Nephron progenitor cell (in vitro differentiated cells): ENCODE data around the gene APBA1.

Experiments
- DNase-seq: peaks from one replicate; pipeline ENCODE4 v3.0.0; 2021
- H3K27ac Mint-ChIP-seq: 2 replicates; pipeline ENCODE4 v1.8.0; 2021; ENCODE audit warnings: mild to moderate bottlenecking, moderate library complexity, mixed read lengths
- H3K27me3 Mint-ChIP-seq: 2 replicates; pipeline ENCODE4 v1.8.0; 2021; ENCODE audit warnings: mild to moderate bottlenecking, low read depth, mixed read lengths; ENCODE audit not compliant: poor library complexity
- H3K36me3 Mint-ChIP-seq: 2 replicates; pipeline ENCODE4 v1.8.0; 2021; ENCODE audit warnings: low read depth, mixed read lengths
- H3K4me1 Mint-ChIP-seq: 2 replicates; pipeline ENCODE4 v1.8.0; 2021; ENCODE audit warnings: mixed read lengths
- H3K4me3 Mint-ChIP-seq: 2 replicates; pipeline ENCODE4 v1.8.0; 2021; ENCODE audit warnings: mild to moderate bottlenecking, moderate library complexity, mixed read lengths
- H3K9me3 Mint-ChIP-seq: 2 replicates; pipeline ENCODE4 v1.8.0; 2021; ENCODE audit warnings: mild to moderate bottlenecking, moderate library complexity, mixed read lengths
- TF ChIP-seq, protein P1 (sequence below): fragments of 200-600 bp; sonication (generic); IDR thresholded peaks from 2 replicates; pipeline ENCODE4 v1.5.0; 2021; ENCODE audit warnings: antibody characterized with exemption

Gene APBA1

DNA sequence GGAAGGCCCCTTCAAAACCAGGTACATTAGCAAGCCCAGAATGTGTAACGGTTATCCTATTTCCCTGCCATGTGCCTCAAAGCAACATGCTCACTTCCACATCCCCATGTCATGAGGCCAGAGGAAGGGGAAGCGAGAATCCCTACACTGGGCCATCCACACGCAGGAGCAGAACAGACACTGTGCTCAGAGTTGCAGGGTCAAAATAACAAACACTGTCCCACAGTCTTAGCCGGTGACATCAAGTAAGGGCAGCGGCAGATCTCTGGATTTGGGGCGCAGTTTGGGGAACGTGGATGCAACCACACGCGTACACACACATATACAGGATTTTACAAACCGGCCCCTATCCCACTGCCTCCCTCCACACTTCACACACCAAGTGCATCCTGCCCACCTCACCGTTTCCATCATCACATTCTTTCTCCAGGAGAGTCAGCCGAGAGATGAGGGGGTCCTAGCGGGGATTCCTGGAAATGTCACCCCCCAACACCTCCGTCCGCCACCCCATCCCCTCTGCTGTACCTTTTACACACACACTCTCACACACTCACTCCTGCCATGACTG, 776 bp downstream of the APBA1 start:
- no peak for DNase-seq
- Mint-ChIP-seq H3K4me1 (peaks cover 23% of the 10 kb centered on the region), H3K9me3 (no peaks in the 10 kb centered on the region), H3K36me3 (no peaks in the 10 kb centered on the region), H3K27me3 (no peaks in the 10 kb centered on the region), H3K4me3 (peak overlapping the region; percentile 79), H3K27ac (no peak overlapping the region)
- TF ChIP-seq, protein P1, sequence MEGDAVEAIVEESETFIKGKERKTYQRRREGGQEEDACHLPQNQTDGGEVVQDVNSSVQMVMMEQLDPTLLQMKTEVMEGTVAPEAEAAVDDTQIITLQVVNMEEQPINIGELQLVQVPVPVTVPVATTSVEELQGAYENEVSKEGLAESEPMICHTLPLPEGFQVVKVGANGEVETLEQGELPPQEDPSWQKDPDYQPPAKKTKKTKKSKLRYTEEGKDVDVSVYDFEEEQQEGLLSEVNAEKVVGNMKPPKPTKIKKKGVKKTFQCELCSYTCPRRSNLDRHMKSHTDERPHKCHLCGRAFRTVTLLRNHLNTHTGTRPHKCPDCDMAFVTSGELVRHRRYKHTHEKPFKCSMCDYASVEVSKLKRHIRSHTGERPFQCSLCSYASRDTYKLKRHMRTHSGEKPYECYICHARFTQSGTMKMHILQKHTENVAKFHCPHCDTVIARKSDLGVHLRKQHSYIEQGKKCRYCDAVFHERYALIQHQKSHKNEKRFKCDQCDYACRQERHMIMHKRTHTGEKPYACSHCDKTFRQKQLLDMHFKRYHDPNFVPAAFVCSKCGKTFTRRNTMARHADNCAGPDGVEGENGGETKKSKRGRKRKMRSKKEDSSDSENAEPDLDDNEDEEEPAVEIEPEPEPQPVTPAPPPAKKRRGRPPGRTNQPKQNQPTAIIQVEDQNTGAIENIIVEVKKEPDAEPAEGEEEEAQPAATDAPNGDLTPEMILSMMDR: no peak

DNA sequence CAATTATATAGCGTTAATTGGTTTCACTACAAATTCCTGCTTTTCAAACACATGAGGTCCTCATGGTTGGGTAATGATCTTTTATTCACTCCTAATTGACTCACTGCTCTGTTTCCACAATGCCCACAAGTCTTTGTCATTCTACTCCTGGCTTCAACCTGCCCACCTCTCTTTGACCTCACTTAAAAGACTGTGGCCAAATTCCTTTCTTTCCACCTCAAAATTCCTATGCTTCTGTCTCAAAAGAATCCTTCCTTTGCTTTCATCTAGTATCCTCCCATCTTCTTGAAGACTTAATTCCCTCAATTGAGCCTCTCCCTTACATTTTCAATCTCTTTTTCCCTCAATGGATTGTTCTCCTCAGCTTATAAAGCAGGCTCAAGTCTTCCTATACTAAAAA, 4.9 kb downstream of the APBA1 start:
- H3K27me3 Mint-ChIP-seq: peaks cover 5% of the 10 kb centered on the region
- no peak overlapping the region for H3K4me3 Mint-ChIP-seq
- H3K36me3 Mint-ChIP-seq: no peaks in the 10 kb centered on the region
- no peak overlapping the region for H3K27ac Mint-ChIP-seq
- DNase-seq: no peak
- no peaks in the 10 kb centered on the region for H3K9me3 Mint-ChIP-seq
- peaks cover 9% of the 10 kb centered on the region for H3K4me1 Mint-ChIP-seq
- TF ChIP-seq, protein P1: no peak

DNA sequence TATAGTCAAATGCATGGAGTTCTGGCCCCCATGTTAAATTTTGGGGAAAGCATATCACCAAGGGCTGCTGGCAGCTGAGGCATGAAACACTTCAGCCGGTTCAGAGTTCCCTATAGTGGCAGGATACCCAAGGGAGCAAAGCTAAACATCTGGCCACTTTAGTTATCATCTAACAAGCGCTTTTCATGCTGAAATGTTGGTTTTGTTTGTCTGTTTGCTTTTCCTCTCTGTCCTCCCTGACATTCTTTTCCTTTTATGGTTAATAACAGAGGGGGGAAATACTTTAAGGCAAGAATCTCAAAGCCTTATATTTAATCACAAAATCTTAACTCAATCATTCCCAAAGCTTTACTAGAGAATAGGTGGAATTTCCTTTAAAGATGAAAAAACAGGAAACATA, 11.9 kb downstream of the APBA1 start:
- no peak overlapping the region for H3K27ac Mint-ChIP-seq
- H3K9me3 Mint-ChIP-seq: no peaks in the 10 kb centered on the region
- TF ChIP-seq, protein P1: no peak
- no peak overlapping the region for H3K4me3 Mint-ChIP-seq
- no peak for DNase-seq
- H3K4me1 Mint-ChIP-seq: no peaks in the 10 kb centered on the region
- H3K27me3 Mint-ChIP-seq: peaks cover 8% of the 10 kb centered on the region
- no peaks in the 10 kb centered on the region for H3K36me3 Mint-ChIP-seq

DNA sequence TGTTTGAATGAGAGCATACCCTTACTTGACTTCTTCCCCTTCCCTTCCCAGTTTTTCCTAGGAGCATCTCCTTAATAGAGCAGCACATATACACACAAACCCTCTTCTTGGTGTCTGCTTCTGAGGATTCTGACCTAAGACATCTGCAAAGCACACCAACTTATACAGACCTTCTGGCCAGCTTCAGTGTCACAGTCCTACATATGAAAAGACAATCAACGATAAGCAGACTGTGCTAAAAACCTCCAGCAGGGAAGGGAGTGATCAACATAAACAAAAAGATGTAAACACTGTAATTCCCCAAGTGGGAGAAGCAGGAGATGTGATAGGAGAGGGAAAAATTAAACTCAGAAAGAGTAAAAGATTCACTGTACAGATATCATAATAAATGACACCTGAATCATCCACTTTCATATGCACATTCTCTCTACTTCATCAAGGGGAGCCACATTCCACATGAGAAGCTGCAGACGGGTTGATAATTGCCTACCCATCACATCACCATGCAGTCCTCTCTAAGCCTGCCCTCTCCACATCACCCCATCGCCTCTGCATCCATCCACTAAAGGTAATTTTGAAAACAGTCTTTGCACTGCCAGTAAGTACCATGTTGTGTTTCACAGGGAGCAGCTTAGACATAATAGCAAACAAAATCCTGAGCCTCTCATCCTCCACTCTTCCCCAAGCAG, 13.0 kb downstream of the APBA1 start:
- no peak overlapping the region for H3K27ac Mint-ChIP-seq
- peaks cover 6% of the 10 kb centered on the region for H3K27me3 Mint-ChIP-seq
- TF ChIP-seq, protein P1: no peak
- no peaks in the 10 kb centered on the region for H3K9me3 Mint-ChIP-seq
- no peaks in the 10 kb centered on the region for H3K36me3 Mint-ChIP-seq
- no peak overlapping the region for H3K4me3 Mint-ChIP-seq
- no peak for DNase-seq
- no peaks in the 10 kb centered on the region for H3K4me1 Mint-ChIP-seq

DNA sequence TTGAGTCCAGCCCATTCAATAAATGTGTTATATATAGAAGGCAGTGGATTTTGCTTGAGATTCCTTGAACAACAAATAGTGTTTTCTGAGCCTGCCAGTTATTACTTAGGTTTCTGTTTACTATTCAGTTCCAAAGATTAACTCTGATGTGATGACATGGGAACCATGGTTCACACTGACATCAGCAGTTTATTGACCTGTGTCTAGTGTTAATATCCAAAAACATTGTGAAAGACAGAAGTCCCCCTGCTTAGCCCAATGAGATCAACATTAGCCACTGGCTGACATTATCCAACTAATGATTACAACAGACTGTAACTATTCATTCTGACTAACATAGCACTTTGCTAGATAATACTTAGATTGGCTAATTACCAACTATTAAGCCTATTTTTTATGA, 14.9 kb downstream of the APBA1 start:
- H3K27me3 Mint-ChIP-seq: peaks cover 6% of the 10 kb centered on the region
- no peak overlapping the region for H3K4me3 Mint-ChIP-seq
- TF ChIP-seq, protein P1: no peak
- no peak overlapping the region for H3K27ac Mint-ChIP-seq
- H3K4me1 Mint-ChIP-seq: no peaks in the 10 kb centered on the region
- H3K36me3 Mint-ChIP-seq: no peaks in the 10 kb centered on the region
- no peaks in the 10 kb centered on the region for H3K9me3 Mint-ChIP-seq
- no peak for DNase-seq

DNA sequence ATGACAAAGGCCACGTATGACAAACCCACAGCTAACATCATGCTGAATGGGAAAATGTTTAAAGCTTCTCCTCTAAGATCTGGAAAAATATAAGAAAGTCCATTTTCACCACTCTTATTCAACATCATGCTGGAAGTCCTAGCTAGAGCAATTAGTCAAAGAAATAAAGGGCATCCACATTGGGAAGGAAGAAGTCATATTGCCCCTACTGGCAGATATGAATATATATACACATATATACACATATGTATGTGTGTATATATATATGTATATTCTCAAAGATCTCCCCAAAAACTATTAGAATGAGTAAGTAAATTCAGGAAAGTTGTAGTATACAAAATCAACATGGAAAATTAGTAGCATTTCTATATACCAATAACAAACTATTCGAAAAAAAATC, 17.1 kb downstream of the APBA1 start:
- H3K9me3 Mint-ChIP-seq: no peaks in the 10 kb centered on the region
- peaks cover 6% of the 10 kb centered on the region for H3K27me3 Mint-ChIP-seq
- no peak overlapping the region for H3K27ac Mint-ChIP-seq
- H3K36me3 Mint-ChIP-seq: no peaks in the 10 kb centered on the region
- DNase-seq: no peak
- no peak overlapping the region for H3K4me3 Mint-ChIP-seq
- H3K4me1 Mint-ChIP-seq: no peaks in the 10 kb centered on the region
- TF ChIP-seq, protein P1: no peak
